Smooth muscle cell (in vitro differentiated cells): ENCODE measurements around the gene PACS1. TPM values are rescaled to one million over a fixed set of nuclear protein-coding genes. Genes with fewer than 3 reads are reported as not detected.

Source experiments
- DNase-seq: peaks from one replicate; lab custom pipeline; 2025; ENCODE audit not compliant: unreplicated experiment; lab: John Stamatoyannopoulos, UW
- H2AFZ ChIP-seq: fragments of 200-600 bp; sonication (generic); 2 replicates; pipeline ENCODE4 v1.6.0; 2016; ENCODE audit warnings: antibody characterized with exemption, low read depth, mild to moderate bottlenecking
- H3F3A ChIP-seq: fragments of 200-600 bp; sonication (generic); 2 replicates; pipeline ENCODE4 v1.6.0; 2017; ENCODE audit warnings: antibody characterized with exemption, low read depth
- H3K27ac ChIP-seq: fragments of 200-600 bp; sonication (generic); 2 replicates; pipeline ENCODE4 v1.5.1; 2016; ENCODE audit warnings: low read depth, mild to moderate bottlenecking
- H3K27me3 ChIP-seq: fragments of 200-600 bp; sonication (generic); 2 replicates; pipeline ENCODE4 v1.6.1; 2016; ENCODE audit warnings: low read depth, mild to moderate bottlenecking
- H3K36me3 ChIP-seq: fragments of 200-600 bp; sonication (generic); 2 replicates; pipeline ENCODE4 v1.5.1; 2016; ENCODE audit warnings: low read depth
- H3K4me1 ChIP-seq: fragments of 200-600 bp; sonication (generic); 2 replicates; pipeline ENCODE4 v1.5.1; 2016; ENCODE audit warnings: low read depth
- H3K4me2 ChIP-seq: fragments of 200-600 bp; sonication (generic); 2 replicates; pipeline ENCODE4 v1.6.0; 2016; ENCODE audit warnings: mild to moderate bottlenecking
- H3K4me3 ChIP-seq: fragments of 200-600 bp; sonication (generic); 2 replicates; pipeline ENCODE4 v1.5.1; 2016; ENCODE audit warnings: mild to moderate bottlenecking
- H3K79me2 ChIP-seq: fragments of 200-600 bp; sonication (generic); 2 replicates; pipeline ENCODE4 v1.6.0; 2016; ENCODE audit warnings: low read depth, mild to moderate bottlenecking
- H3K9ac ChIP-seq: fragments of 200-600 bp; sonication (generic); 2 replicates; pipeline ENCODE4 v1.6.0; 2016; ENCODE audit warnings: low read depth
- H3K9me3 ChIP-seq: fragments of 200-600 bp; sonication (generic); replicated peaks from 2 replicates; pipeline ENCODE4 v1.5.1; 2016; ENCODE audit warnings: low read depth
- H4K20me1 ChIP-seq: fragments of 200-600 bp; sonication (generic); 2 replicates; pipeline ENCODE4 v1.6.0; 2016; ENCODE audit warnings: low read depth
- WGBS: methylation state at CpG from one replicate; pipeline ENCODE4 v1.1.7; 2016; ENCODE audit warnings: low lambda C conversion rate; 5-methylcytosine and 5-hydroxymethylcytosine counted together
- polyA plus RNA-seq: library from polyadenylated mRNA; unstranded; fragments of >200 nt; fragmentation: Nextera tagmentation; extraction: Ambion mirVana; gene quantifications from 2 replicates; pipeline ENCODE4 v1.2.1, GENCODE V29; 2016
- total RNA-seq: library from RNA; depleted of rRNA; stranded (reverse); fragments of >200 nt; gene quantifications from 2 replicates; pipeline ENCODE4 v1.2.3, GENCODE V29; 2014
- TF ChIP-seq, protein P1 (sequence below): fragments of 200-600 bp; sonication (generic); IDR thresholded peaks from 2 replicates; pipeline ENCODE4 v1.5.1; 2017; ENCODE audit warnings: borderline replicate concordance, mild to moderate bottlenecking, antibody characterized with exemption; ENCODE audit not compliant: insufficient read depth, poor library complexity, severe bottlenecking

Gene PACS1
- total and polyA plus RNA-seq, 2 experiments from 2014 or later: 87.6 to 140 TPM

DNA sequence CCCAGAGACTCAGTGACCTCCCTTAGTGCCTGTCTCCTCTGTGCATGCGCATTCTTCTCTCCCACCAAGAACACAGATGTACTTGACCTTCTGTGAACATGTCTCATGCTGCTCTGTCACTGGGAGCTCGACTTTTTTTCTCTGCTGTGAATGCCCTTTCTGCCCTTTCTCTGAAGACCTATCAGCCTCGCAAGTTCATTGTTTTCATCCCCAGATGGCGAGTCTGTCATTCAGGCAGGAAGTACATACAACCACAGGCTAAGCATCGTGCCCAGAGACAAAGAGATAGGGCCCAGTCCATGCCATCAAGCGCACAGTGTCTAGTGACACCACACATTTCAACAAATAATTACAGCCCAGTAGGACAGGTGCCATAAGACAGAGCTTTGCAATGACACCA is 148.0 kb downstream of the PACS1 start:
- H3K36me3 ChIP-seq: no peaks in the 10 kb centered on the region
- TF ChIP-seq, protein P1, sequence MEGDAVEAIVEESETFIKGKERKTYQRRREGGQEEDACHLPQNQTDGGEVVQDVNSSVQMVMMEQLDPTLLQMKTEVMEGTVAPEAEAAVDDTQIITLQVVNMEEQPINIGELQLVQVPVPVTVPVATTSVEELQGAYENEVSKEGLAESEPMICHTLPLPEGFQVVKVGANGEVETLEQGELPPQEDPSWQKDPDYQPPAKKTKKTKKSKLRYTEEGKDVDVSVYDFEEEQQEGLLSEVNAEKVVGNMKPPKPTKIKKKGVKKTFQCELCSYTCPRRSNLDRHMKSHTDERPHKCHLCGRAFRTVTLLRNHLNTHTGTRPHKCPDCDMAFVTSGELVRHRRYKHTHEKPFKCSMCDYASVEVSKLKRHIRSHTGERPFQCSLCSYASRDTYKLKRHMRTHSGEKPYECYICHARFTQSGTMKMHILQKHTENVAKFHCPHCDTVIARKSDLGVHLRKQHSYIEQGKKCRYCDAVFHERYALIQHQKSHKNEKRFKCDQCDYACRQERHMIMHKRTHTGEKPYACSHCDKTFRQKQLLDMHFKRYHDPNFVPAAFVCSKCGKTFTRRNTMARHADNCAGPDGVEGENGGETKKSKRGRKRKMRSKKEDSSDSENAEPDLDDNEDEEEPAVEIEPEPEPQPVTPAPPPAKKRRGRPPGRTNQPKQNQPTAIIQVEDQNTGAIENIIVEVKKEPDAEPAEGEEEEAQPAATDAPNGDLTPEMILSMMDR: no peak
- 99% methylated on average over 6 of the region's 6 CpGs for WGBS
- no peaks in the 10 kb centered on the region for H3K79me2 ChIP-seq
- H3K4me3 ChIP-seq: no peak overlapping the region
- H2AFZ ChIP-seq: no peak overlapping the region
- peaks cover 10% of the 10 kb centered on the region for H4K20me1 ChIP-seq
- no peak for DNase-seq
- no peaks in the 10 kb centered on the region for H3K4me1 ChIP-seq
- no peak overlapping the region for H3K27ac ChIP-seq
- H3K27me3 ChIP-seq: no peaks in the 10 kb centered on the region
- no peak overlapping the region for H3K9ac ChIP-seq
- H3K4me2 ChIP-seq: no peak overlapping the region
- no peaks in the 10 kb centered on the region for H3K9me3 ChIP-seq
- H3F3A ChIP-seq: no peaks in the 10 kb centered on the region

DNA sequence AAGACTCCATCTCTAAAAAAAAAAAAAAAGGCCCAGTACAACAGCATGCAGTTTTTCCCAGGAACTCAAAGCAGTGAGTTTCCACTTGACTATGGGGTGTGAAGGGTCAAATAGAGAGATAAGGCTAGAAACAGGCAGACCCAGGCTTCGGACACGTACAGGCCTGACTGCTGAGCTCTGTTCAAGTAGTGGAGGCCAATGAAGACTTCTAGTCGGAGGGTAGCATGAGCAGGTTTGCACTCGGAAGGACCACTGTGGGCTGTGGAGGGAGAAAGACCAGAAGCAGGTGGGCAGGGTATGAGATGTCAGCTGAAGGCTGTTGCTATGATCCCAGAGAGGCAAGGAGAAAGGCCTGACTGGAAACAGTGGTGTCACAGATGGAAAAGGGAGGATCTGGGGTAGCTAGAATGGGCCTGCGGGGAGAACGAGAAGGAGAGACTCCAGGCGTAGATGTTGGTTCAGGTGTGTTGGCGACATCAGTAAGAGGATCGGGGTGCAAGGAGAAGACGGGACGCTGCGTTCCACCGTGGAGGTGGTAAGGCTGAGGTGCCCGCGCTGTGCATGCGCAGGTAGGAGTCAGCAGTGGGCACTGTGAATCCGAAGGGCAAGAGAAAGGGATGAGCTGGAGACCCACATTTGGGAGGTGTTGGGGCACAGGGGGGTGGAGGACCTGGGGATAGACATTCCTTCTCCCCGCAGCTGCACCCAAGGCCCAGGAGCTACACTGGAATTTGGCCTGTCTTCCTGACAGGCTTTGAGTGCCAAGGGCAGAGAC is 149.0 kb downstream of the PACS1 start:
- peaks cover 10% of the 10 kb centered on the region for H4K20me1 ChIP-seq
- H3K9me3 ChIP-seq: no peaks in the 10 kb centered on the region
- H3K9ac ChIP-seq: no peak overlapping the region
- no peak overlapping the region for H3K4me2 ChIP-seq
- H2AFZ ChIP-seq: no peak overlapping the region
- no peak overlapping the region for H3K4me3 ChIP-seq
- H3K27me3 ChIP-seq: no peaks in the 10 kb centered on the region
- TF ChIP-seq, protein P1: no peak
- no peak overlapping the region for H3K27ac ChIP-seq
- no peaks in the 10 kb centered on the region for H3F3A ChIP-seq
- no peaks in the 10 kb centered on the region for H3K4me1 ChIP-seq
- peaks cover under 1% of the 10 kb centered on the region for H3K36me3 ChIP-seq
- WGBS: 96% methylated on average over 18 of the region's 18 CpGs
- no peak for DNase-seq
- H3K79me2 ChIP-seq: no peaks in the 10 kb centered on the region

DNA sequence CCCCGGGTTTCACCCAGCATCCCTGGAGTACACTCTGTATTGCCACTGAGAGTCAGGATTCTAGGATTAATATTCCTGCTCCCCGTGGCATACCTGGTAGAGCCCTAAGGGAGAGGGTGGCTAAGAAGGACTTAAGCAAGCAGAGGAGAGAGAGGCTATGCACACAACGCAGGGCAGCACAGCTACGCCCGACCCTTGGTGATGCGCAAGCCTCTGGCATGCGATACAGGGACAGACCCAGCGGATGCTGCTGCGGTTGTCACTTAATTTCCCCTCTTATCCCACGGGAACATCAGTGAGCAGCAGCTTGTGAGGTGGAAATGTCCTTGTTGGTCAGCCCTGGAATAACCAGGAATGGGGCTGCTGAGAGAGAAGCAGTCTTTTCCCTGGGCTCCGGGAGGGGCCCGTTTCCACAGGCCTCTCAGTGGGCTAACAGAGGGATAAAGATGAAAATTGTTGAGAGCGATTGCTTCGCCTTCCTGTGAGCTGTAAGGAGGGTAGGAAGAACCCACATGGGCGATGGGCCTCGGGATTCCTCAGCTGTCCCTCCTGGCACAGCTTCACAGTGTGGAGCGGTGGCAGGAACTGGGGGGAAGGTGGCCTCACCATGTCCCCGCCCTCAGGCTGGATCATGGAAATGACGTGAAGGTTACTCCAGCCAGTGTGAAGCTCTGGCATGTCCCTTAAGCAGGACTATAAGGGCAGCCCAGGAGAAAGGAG is 149.9 kb downstream of the PACS1 start:
- Histone ChIP-seq H3K9ac (no peak overlapping the region), H4K20me1 (peaks cover 11% of the 10 kb centered on the region), H3K4me2 (no peak overlapping the region), H3K27ac (no peak overlapping the region), H3K4me3 (no peak overlapping the region), H3K9me3 (no peaks in the 10 kb centered on the region), H3K79me2 (no peaks in the 10 kb centered on the region), H3K36me3 (peaks cover 10% of the 10 kb centered on the region), H3K27me3 (no peaks in the 10 kb centered on the region), H3K4me1 (no peaks in the 10 kb centered on the region), H3F3A (no peaks in the 10 kb centered on the region), H2AFZ (no peak overlapping the region)
- WGBS: 95% methylated on average over 19 of the region's 19 CpGs
- TF ChIP-seq, protein P1: no peak
- DNase-seq: no peak
